NCI-H187 treated with DMSO at 0.1 percent for 48 hours (cell line): ENCODE measurements around the gene HARS1.
A peak's percentile ranks its signal among the peaks of the same experiment; 100 is the strongest.
"Not testable (repeated sequence)": the region's sequence is repeated elsewhere in the genome, so short reads cannot be mapped to it uniquely, and the experiment has no call there.

Experiments used
- DNase-seq: peaks from one replicate; lab custom pipeline; 2025; lab: John Stamatoyannopoulos, UW

The HARS1 gene

DNA sequence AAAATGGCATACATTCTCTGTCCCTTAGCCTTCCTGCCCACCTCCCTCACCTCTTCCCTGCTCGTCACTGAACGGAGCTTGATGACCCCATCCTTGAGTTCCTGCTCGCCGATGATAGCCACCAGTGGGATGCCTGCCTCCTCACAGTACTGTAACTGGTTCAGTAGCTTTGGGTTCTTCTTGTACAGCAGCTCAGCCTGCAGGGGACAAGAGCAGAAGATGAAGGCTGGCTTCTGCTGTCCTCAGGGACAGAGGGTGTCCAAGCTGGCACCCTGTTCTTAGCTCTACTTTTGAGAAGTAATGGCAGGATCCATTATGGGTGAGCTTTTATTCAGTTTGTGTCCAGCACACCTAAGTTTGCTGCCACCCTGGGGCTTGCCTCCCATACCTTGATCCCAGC is 16.5 kb downstream of the HARS1 start:
- no peak for DNase-seq

DNA sequence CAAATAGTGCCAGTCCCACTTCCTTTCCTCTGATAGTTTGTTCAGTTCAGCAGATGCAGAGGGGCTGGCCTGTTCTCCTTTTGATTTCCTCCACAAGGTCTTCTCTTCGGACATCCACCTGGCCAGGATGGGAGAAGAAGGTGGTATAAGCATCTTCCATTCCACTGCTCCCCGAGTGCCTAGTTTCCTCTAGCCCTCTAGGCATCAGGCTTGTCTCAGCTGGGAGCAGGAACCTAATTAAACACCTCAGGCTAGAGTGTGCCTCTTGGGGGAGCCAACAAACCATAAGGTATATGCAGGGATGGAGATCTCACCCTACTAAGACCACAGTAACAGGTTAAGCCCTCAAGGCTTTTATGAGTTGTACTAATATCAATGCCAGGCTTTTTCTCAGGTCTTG is 17.0 kb downstream of the HARS1 start:
- no peak for DNase-seq

DNA sequence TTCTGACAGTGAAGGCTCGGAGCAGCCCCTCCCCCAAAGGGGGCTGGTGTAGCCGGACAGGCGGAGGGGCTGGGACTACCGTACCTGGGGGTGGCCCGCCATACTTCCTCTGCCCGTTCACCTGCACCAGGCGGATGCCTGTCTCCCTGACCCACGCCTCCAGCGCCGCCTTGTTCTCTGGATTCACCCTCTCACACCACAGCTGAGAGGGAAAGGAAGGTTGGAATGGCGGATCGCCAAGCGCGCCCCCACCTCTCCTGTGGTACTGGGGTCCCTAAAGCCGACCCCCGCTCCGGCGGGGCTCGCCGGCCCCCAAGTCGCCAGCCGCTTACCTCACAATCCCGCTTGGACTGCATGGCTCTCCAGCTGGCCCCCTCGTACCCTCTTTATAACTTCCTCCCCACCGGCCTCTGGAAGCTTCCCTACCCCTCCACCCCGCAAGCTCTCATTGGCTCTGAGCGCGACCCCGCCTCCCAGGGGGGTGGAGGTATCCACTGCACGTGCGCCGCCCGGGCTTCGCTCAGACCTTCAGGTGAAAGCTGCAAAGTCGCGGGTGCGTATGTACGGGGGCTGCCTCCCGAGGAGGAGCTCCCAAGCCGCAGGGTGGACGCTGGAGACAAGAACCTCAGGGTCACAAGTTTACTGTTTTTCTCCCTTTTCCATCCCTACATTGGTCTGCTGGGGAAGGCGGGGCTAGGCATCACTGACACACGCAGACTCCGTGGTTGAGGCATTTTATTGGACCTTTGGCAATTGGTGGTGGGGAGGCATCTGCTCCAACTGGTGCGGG is 17.8 kb downstream of the HARS1 start, which contains the start of gene DND1:
TSS of gene DND1 (minus strand) at position 390 of the 790 bp plus-strand sequence. CDS start at position 356, 34 bp downstream.
- no peak for DNase-seq

DNA sequence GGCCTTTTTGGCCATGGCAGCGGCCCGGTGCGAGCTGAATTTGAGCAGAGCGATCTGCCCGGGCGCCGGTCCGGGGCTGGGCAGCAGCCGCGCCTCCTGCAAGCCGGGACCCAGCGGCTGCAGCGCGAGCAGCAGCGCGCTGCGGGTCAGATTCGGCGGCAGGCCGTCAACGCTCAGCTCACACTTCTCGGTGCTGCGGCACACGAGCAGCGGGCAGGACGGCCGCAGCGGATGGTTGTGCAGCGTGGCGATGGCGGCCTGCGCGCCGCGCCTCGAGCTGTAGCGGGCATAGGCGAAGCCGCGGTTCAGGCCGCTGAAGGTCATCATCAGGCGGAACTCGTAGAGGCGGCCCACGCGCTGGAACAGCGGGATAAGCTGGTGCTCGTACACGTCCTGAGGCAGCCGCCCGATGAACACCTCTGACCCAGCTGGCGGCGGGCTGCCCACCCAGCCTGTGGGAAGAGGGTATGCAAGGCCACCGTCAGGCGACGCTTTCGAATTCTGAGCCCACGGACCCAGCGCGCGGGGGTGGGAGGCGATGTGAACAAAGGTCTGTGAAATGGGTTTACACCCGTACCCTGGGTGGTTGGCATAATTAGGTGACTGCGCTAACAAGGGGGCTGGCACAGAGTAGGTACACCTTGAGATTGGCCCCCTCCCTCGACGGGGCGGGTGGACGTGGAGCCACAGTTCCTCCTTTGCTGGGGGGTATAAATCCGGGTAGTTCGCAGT is 18.5 kb downstream of the HARS1 start:
- DNase-seq, result no peak

DNA sequence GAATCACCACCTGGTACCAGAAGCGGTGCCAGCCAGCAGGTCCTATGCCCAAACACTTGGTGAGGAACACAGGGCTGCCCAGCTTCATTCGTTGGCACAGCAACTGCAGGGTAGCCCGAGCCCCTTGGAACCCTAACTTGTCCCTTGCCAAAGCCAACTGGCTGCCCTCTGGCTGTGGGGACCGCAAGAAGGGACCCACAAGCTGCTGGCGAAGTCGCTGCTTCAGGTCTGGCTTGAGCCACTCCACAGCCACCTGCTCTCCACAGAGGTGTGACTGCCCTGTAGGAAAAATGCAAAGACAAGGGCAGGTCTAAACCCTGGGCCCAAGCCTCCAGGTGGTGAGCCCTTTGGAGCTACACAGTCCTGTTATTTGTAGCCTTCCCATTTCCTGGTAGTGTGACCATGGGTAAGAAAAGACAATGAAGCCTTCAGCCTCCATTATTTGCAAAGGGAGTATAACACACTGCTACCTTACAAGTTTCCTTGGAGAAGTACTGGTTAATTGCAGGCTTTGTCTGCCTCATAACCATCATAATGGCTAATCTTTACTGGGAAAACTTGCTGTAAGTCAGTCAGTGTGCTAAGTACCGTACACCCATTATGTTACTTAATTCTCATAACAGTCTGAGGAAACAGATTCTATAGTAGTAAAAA is 19.6 kb downstream of the HARS1 start:
- no peak for DNase-seq

DNA sequence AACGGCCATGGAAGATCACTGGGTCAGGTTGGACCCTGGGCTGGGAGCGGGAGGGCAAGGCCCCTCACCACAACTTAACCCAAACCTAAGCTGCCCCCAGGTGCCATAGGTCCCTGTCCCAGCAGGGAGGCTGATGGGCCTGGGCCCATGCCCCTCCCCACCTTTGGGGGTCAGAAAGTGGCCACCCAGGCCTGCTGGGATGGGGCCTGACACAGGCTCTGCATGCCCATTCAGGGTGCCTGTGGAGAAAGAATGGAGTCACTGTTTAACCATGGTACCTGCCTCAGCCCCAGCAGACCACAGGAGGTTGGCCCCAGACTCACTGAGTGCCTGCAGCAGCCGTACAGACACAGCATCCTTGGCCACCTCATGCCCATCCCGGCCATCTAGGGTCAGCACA is 20.1 kb downstream of the HARS1 start:
- DNase-seq, result not testable (repeated sequence)

DNA sequence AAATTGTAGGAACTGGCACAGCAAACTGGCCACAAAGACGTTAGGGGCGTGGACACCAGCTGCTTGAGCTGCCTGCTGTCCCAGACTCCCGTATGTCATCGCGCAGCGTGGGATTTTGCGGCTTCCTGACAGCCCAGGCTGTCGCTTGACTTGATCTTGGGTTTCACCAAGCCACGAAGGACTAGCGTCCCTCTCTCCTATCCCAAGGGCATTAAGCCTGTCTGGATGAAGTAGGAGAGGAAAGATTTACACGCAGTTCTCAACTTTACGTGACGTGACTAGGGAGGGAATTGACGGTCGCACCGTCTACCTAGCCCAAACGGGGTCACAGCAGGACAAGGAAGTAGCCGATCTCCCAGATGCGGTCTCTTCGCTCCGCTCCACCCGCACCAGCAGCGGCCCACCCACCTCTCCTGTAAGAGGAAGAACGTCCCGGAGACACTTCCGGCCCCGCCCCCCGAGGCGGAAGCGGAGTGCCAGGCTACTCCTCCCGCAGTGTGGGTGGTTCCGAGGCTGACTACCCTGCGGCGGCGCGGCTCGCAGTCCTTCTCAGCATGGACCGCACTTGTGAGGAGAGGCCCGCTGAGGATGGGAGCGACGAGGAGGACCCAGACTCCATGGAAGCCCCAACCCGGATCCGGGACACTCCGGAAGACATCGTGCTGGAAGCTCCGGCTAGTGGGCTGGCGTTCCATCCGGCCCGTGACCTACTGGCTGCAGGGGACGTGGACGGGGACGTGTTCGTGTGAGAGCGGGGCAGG is 26.6 kb downstream of the HARS1 start, which contains the start of gene WDR55:
TSS of gene WDR55 (plus strand) at position 546 of the 761 bp plus-strand sequence. CDS start at position 555, 9 bp downstream.
- DNase-seq, result peak; percentile 69

DNA sequence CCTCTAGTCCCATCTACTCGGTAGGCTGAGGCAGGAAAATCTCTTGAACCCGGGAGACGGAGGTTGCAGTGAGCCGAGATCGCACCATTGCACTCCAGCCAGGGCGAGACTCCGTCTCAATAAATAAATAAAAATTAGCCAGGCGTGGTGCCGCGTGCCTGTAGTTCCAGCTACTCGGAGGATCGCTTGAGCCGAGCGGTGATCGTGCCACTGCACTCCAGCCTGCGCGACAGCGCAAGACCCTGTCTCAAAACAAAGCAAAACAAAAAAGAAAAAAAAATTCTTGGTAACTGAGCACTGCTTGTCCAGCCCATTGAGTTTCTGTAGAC is 27.2 kb downstream of the HARS1 start:
- DNase-seq, result no peak

DNA sequence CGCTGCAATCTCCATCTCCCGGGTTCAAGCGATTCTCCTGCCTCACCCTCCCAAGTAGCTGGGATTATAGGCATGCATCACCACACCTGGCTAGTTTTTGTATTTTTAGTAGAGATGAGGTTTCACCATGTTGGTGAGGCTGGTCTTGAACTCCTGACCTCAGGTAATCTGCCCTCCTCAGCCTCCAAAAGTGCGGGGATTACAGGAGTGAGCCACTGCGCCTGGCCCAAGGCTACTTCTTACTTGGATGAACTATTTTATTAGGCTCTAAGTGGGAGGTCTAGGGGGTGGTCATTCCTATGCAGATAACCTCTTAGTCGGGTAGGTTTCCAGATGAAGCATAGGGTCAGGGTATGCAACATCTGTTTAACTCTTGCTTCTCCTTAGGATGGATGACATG is 30.8 kb downstream of the HARS1 start:
- DNase-seq, result not testable (repeated sequence)

DNA sequence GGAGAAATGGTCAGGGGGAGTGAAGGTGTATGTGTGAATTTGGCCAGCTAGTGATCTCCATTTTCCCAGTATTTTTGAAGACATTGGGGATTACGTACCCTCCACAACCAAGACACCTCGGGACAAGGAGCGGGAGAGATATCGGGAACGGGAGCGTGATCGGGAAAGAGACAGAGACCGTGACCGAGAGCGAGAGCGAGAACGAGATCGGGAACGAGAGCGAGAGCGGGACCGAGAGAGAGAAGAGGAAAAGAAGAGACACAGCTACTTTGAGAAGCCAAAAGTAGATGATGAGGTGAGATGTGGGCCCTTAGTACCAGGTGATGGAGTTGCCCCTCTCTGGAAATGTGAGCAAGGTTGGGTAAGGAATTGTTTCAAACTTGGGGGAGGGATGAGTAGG is 32.3 kb downstream of the HARS1 start:
- no peak for DNase-seq

DNA sequence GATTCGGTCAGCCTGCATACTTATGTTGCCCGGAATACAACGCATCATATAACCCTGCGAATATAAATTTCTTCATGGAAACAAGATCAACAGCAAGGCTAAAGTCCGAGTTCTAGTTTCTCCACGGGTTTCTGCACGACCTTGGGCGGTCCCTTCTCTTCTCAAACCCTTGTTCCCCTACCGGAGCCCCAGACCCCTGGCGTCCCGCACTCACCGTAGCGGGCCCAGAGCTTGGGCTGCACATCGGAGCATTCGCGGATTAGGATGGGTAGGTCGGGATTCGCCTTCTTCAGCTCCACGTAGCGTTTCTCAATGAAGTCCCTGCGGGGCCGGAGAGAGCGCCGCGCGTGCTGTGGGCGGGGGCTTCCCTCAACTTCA is 44.1 kb downstream of the HARS1 start:
- no peak for DNase-seq

DNA sequence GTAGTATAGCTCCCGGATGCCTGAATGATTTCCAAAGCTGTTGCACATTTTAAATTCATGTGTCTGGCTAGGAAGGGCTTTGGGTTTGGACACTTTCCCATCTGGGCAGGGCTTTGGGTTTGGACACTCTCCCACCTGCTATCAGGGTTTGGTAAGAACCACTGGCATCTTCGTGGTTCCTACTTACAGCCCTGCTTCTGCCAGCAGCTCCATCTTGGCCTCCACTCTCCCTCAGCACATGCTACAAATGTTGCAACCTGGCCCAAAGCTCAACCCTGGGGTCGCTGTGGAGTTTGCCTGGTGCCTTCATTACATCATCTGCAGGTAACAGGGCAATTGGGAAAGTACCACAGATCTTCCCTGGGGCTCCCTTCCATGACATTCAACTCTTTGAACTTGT is 48.5 kb downstream of the HARS1 start:
- no peak for DNase-seq

DNA sequence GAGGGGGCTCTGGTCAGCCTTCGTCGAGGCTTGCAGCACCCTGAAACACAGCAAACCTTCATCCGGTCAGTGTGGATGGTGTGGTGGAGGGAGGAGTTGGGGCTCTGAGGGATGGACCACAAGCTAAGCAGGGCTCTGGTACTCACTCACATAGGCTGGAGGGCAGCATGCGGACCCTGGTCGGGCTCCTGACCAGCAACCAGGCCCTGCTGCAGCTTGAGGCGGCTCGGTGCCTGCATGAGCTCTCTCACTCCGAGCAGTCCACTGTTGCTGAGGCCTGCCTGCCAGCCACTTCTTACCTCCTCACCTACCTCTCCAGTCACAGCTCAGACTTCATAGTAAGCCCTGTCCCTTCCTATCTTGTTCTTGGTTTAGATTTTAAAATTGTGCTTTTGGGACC is 49.5 kb downstream of the HARS1 start:
- no peak for DNase-seq

DNA sequence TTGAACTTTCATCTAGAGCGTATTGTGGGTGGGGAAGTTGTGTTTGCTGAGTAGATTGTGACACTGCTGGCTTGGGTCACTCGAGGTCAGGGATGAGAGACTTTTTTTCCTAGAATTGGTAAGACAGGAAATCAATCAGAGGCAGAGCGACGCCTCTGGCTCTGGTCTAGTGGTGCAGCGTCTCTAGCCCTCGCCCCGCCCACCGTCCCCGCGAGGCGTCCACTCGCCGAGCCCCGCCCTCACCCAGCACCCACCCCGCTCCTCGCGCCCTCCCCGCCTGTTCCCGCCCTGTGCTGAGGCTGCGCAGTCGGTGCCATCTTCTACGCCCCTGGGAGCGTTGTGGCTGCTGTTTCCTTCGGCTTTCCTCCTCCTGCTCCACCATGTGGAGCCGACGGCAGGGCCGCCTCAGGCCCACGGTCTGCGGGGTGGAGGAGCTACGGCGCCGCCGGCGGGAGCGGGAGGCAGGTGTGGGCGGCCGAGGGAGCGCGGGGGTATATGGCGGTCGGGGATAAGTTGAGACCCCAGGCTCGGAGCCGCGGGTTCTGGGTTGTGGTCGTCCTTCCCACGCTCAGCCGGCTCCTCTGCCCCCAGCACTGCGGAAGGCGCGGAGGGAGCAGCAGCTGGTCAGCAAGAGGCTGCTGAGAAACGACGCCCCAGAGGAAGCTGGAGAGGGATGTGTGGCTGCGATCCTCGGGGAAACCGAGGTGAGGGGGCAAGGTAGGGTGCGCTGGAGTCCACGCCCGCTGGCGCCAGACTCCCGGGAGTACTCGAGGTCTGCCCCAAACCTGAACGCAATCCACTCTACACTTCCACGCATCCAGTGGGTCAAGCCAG is 51.8 kb downstream of the HARS1 start, which contains the start of gene TMCO6:
TSS of gene TMCO6 (plus strand) at position 304 of the 834 bp plus-strand sequence. CDS start at position 381, 77 bp downstream.
- peak; percentile 46 for DNase-seq

DNA sequence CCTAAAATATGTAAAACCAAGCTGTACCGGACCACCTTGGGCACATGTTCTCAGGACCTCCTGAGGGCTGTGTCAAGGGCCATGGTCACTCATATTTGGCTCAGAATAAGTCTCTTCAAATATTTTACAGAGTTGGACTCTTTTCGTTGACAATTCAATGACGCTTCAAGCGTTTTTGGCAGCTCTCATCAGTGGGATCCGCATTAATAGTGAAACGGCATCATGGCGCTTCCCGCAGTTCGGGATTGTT is 52.3 kb downstream of the HARS1 start:
- DNase-seq, result not testable (repeated sequence)

DNA sequence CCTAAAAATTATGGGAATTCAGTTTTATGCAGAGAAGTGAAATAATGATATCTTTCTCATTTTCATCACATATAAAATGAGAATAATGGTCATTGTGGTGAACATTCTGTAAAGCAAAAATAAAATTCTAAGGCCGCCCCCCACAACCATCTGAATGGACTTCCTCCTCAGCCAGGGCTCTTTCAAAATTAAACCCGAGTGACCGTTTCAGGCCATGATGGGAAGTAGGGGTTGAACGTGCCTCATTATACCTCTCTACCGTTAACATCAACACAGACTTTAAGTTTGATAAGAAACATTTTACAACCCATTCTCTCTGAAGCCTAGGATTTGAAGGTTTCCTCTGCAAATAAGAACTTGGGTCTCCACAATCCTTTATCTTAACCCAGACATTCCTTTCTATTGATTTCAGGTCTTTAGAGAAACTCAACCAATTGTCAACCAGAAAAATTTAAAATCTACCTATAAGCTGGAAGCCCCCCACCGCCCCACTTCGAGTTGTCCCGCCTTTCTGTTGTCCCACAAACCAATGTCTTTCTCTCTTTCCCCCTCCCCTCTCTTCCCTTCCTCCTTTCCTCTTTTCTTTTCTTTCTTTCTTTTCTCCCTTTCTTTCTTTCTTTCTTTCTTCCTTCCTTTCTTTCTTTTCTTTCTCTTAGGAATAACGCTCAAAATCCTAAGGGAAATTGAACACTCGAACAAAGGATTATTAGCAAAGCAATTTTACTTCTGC is 53.6 kb downstream of the HARS1 start:
- no peak for DNase-seq

DNA sequence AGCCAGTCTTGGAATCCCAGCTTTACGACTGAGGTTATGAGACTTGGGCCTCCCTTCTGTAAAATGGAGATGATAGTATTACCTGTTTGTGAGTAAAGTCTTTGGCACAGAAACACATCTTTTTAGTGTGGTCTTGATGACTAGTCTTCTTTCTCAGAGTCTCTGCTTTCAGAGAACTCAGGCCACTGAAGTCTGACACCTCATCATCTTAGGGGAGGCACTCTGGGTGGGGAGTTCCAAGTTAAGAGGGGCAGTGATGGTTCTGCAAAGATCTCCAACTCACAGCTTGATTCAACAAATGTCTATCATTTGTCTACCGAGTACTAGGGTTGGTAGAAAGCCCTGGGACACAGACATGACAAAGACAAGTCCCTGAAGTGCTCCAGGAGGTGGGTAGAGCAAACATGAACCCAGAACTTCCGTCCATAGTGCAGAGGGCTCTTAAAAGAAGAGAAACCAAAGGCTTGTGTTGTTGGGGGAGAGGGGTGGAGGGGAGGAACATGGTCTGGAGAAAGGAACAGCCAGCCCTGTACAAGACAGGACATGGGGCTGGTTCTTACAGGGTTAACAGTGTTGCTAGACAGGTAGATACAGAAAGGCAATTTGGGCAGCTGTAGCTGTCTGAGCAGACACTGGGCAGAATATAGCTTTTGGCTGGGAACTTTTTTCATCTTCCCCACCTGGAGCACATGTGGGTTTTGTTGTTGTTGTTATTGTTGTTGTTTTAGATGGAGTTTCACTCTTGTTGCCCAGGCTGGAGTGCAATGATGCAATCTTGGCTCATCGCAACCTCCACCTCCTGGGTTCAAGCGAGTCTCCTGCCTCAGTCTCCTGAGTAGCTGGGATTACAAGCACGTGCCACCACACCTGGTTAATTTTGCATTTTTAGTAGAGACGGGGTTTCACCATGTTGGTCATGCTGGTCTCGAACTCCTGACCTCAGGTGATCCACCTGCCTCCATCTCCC is 55.6 kb downstream of the HARS1 start:
- no peak for DNase-seq

DNA sequence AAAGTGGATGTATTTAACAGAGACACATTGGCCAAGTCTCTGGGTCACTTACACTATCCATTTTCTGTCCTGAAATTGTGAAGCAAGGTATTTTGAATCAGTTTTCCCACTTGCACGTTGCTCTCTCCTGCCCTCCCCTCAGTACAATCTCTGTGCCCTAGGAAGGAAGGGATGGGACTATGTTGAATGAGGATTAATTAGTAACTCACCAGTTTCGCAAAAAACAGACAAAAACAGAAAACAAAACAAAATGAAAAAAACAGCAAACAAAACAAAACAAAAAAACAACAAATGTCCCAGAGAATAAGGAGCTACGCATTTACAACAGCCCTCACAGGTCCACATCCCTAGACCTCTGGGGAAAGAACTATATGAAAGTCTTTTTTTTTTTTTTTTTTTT is 57.1 kb downstream of the HARS1 start:
- no peak for DNase-seq

DNA sequence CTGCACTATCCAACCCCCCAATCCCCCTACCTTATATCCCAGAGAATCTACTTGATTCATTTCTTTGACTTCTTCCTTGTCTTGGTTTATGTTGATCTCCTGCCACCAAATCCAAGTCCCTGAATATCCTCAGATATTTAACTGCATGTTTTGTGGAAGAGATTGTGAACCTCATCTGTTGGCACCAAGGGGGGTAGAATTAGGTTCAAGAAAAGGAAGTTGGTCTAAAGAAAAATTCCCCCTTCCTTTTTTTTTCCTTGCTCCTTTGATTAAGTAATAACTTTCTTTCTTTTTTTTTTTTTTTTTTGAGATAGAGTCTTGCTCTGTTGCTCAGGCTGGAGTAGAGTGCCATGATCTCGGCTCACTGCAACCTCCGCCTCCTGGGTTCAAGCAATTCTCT is 57.7 kb downstream of the HARS1 start:
- DNase-seq, result no peak
